ENCODE results near the gene PJA2. TPM values are rescaled to one million over a fixed set of nuclear protein-coding genes. Genes with fewer than 3 reads are reported as not detected.

Gene PJA2
- total RNA-seq, 3 donors from 2014 or later, result 76.5 to 139 (median 83.7) TPM

DNA sequence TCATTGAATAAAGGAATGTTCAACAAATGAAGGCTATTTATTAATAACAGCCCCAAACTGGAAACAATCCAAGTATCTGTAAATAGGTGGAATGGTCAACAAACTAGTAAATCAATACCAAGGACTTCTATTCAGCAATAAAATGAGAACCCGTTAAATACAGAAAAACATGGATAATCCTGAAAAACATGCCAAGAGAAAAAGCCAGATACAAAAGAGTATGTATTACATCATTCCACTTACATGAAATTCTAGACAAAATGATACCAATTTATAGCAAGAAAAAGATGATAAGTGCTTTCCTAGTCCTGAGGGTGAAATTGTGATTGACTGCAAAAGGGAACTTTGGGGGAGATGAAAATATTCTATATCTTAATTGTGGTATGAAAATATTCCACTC, 3.1 kb downstream of the PJA2 start:
- TF ChIP-seq, protein P1, sequence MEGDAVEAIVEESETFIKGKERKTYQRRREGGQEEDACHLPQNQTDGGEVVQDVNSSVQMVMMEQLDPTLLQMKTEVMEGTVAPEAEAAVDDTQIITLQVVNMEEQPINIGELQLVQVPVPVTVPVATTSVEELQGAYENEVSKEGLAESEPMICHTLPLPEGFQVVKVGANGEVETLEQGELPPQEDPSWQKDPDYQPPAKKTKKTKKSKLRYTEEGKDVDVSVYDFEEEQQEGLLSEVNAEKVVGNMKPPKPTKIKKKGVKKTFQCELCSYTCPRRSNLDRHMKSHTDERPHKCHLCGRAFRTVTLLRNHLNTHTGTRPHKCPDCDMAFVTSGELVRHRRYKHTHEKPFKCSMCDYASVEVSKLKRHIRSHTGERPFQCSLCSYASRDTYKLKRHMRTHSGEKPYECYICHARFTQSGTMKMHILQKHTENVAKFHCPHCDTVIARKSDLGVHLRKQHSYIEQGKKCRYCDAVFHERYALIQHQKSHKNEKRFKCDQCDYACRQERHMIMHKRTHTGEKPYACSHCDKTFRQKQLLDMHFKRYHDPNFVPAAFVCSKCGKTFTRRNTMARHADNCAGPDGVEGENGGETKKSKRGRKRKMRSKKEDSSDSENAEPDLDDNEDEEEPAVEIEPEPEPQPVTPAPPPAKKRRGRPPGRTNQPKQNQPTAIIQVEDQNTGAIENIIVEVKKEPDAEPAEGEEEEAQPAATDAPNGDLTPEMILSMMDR (IDR thresholded peaks at IDR 0.05), result no peak
- H3K36me3 ChIP-seq (ENCODE audit: low read depth), result peaks cover 4% of the 10 kb centered on the region
- no peak for ATAC-seq
- intact Hi-C loops (cut with DNase I, micrococcal nuclease), result no loop called here
- H3K9me3 ChIP-seq, result peaks cover 3% of the 10 kb centered on the region
- no peak for DNase-seq
- H3K4me3 ChIP-seq, result no peak overlapping the region
- H3K4me1 ChIP-seq (ENCODE audit: low read depth), result peaks cover 31% of the 10 kb centered on the region

DNA sequence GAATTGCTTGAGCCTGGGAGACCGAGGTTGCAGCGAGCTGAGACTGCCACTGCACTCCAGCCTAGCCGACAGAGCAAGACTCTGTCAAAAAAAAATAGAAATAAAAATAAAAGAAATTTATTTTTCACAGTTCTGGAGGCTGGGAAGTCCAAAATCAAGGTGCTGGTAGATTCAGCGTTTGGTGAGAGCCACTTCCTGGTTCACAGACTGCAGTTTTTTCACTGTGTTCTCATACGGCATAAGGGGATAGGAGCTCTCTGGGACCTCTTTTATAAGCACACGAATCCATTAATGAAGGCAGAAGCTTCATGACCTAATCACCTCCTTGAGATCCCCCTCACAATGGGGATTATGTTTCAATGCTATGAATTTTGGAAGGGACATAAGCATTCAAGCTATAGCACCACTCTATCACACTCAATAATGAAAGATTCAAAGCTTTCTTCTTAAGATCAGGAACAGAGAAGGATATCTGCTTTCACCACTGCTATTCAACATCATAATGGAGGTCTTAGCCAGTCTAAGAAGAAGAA, 5.3 kb downstream of the PJA2 start:
- H3K9me3 ChIP-seq, result peaks cover 3% of the 10 kb centered on the region
- no peak for DNase-seq
- H3K4me3 ChIP-seq, result no peak overlapping the region
- TF ChIP-seq, protein P1 (IDR thresholded peaks at IDR 0.05), result no peak
- peaks cover 36% of the 10 kb centered on the region for H3K4me1 ChIP-seq (ENCODE audit: low read depth)
- intact Hi-C loops (cut with DNase I, micrococcal nuclease), result no loop called here
- H3K36me3 ChIP-seq (ENCODE audit: low read depth), result peaks cover 4% of the 10 kb centered on the region
- no peak for ATAC-seq

DNA sequence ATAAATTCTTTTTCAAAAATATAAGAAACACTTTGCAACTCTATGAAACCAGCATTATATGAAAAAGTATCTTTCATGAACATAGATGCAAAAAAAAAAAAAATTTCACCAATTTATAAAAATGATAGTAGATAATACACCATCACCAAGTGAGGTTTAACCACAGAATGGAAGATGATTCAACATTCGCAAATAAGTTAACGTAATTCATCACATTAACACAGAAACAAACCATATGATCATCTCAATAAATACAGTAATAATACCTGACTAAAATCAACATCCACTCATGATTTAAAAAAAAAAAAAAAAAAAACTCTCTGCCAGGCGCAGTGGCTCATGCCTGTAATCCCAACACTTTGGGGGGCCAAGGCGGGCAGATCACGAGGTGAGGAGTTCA, 6.3 kb downstream of the PJA2 start:
- peaks cover 36% of the 10 kb centered on the region for H3K4me1 ChIP-seq (ENCODE audit: low read depth)
- intact Hi-C loops (cut with DNase I, micrococcal nuclease), result no loop called here

DNA sequence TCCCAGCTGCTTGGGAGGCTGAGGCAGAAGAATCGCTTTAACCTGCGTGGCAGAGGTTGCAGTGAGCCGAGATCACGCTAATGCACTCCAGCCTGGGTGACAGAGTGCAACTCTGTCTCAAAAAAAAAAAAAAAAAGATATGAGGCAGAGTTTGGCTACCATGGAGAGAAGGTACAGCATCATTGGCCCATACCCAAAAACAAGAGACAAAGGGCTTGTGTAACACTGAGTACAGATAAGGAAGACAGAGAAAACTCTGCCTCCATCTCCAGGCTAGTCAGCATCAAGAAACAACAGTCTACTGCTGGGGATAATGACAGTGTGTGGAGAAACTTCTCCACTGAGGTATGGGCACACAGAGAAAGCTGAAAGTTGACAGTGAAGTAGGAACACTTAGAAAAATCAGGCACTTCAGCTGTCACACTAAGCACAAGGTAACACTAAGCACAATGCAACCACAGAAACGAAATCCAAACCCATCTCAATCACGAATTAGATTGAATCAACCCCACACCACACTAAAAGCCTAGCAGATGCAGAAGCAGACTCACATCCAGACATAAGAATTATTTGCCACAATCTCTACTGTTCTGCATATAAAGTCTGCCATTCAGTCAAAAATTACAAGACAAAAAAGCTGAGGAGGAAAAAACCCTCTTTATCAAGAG, 10.5 kb downstream of the PJA2 start:
- TF ChIP-seq, protein P1 (IDR thresholded peaks at IDR 0.05), result no peak
- ATAC-seq, result peak; percentile 34
- DNase-seq, result no peak
- Histone ChIP-seq H3K4me3 (no peak overlapping the region), H3K36me3 (ENCODE audit: low read depth) (no peaks in the 10 kb centered on the region), H3K9me3 (peaks cover 2% of the 10 kb centered on the region), H3K4me1 (ENCODE audit: low read depth) (peaks cover 24% of the 10 kb centered on the region)
- intact Hi-C loops (cut with DNase I, micrococcal nuclease), result no loop called here

More for the DNA sequence above, 6.3 kb downstream of the PJA2 start:
- DNase-seq (no peak), ATAC-seq (no peak)
- TF ChIP-seq, protein P1 (IDR thresholded peaks at IDR 0.05), result no peak
- peaks cover 4% of the 10 kb centered on the region for H3K36me3 ChIP-seq (ENCODE audit: low read depth)
- peaks cover 3% of the 10 kb centered on the region for H3K9me3 ChIP-seq
- H3K4me3 ChIP-seq, result no peak overlapping the region

DNA sequence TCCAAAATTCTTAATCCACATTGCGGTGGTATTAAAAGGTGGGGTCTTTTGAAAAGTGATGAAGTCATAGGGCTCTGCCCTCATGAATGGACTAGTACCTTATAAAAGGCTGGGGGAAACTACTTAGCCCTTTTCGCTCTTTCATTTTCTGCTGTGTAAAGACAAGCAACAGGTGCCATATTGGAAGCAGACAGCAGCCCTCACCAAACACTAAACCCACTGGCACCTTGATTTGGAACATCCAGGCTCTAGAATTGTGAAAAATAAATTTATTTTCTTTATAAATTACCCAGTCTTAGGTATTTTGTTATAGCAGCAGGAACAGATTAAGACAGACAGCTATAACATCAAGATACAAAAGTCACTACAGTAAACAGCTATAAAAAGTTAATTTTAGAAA, 12.8 kb downstream of the PJA2 start:
- intact Hi-C loops (cut with DNase I, micrococcal nuclease), result no loop called here
- no peak for ATAC-seq
- peaks cover 24% of the 10 kb centered on the region for H3K4me1 ChIP-seq (ENCODE audit: low read depth)

More for the DNA sequence above, 12.8 kb downstream of the PJA2 start:
- Histone ChIP-seq H3K4me3 (no peak overlapping the region), H3K36me3 (ENCODE audit: low read depth) (no peaks in the 10 kb centered on the region), H3K9me3 (no peaks in the 10 kb centered on the region)
- TF ChIP-seq, protein P1 (IDR thresholded peaks at IDR 0.05), result no peak
- DNase-seq, result no peak
